NCI-H1105 treated with DMSO at 0.1 percent for 48 hours (cell line): ENCODE results near the gene TMBIM1.
"Not testable (repeated sequence)": the region's sequence is repeated elsewhere in the genome, so short reads cannot be mapped to it uniquely, and the experiment has no call there.

ENCODE experiments used
- DNase-seq: peaks from one replicate; lab custom pipeline; 2025; lab: John Stamatoyannopoulos, UW

TMBIM1 gene

GRCh38 chr2:218317835-218318234 is 25.5 kb upstream of the TMBIM1 start:
- no peak for DNase-seq

GRCh38 chr2:218317303-218317630 is 25.0 kb upstream of the TMBIM1 start:
- no peak for DNase-seq

GRCh38 chr2:218315397-218315796 is 23.1 kb upstream of the TMBIM1 start:
- DNase-seq: no peak

GRCh38 chr2:218314764-218315163 is 22.5 kb upstream of the TMBIM1 start:
- DNase-seq: not testable (repeated sequence)

GRCh38 chr2:218313356-218313755 is 21.1 kb upstream of the TMBIM1 start:
- DNase-seq: no peak

GRCh38 chr2:218312267-218312756 is 20.0 kb upstream of the TMBIM1 start:
- DNase-seq: no peak

GRCh38 chr2:218311541-218312266 is 19.4 kb upstream of the TMBIM1 start:
- not testable (repeated sequence) for DNase-seq

- no peak for DNase-seq
Measured at GRCh38 chr2:218310853-218311540, 18.7 kb upstream of the TMBIM1 start.

GRCh38 chr2:218307415-218308090 is 15.2 kb upstream of the TMBIM1 start:
- DNase-seq: no peak

GRCh38 chr2:218306184-218306920 is 14.0 kb upstream of the TMBIM1 start:
- no peak for DNase-seq

GRCh38 chr2:218305383-218305782 is 13.1 kb upstream of the TMBIM1 start:
- no peak for DNase-seq

- DNase-seq: peak; percentile 72
Measured at GRCh38 chr2:218301176-218301819, 9.0 kb upstream of the TMBIM1 start.

- no peak for DNase-seq
Measured at GRCh38 chr2:218300141-218300540, 7.8 kb upstream of the TMBIM1 start.

- DNase-seq: no peak
Measured at GRCh38 chr2:218298314-218298875, 6.1 kb upstream of the TMBIM1 start.

- no peak for DNase-seq
Measured at GRCh38 chr2:218296847-218297246, 4.5 kb upstream of the TMBIM1 start.

- DNase-seq: no peak
Measured at GRCh38 chr2:218296200-218296599, 3.9 kb upstream of the TMBIM1 start.

GRCh38 chr2:218295029-218295428 is 2.7 kb upstream of the TMBIM1 start:
- no peak for DNase-seq

- DNase-seq: no peak
Measured at GRCh38 chr2:218294430-218295022, 2.2 kb upstream of the TMBIM1 start.

GRCh38 chr2:218293715-218294429 is 1.6 kb upstream of the TMBIM1 start:
- no peak for DNase-seq

GRCh38 chr2:218291318-218292047 is 820 bp downstream of the TMBIM1 start:
- no peak for DNase-seq
